ENCODE results near the gene AMT. TPM values are rescaled to one million over a fixed set of nuclear protein-coding genes. Genes with fewer than 3 reads are reported as not detected.
"Not testable (repeated sequence)": the region's sequence is repeated elsewhere in the genome, so short reads cannot be mapped to it uniquely, and the experiment has no call there.

Gene AMT
- total RNA-seq, 1 experiment from 2014 or later = 1.3 TPM

- POLR2A ChIA-PET (ENCODE audit: low non-redundant PET) = no interaction called here
- no peak overlapping the region for H3K4me3 ChIP-seq (ENCODE audit: low read depth, low read length, poor library complexity, severe bottlenecking)
- DNase-seq (ENCODE audit: low spot score) = peak; percentile 64
- CTCF ChIA-PET = interaction anchor here (0.6 kb wide), 1 partner anchor 50 kb away, joined by 3 read pairs; no protein-coding TSS in a partner anchor
- no TSS peak for BruUV-seq (replicated peaks)
- no peaks in the 10 kb centered on the region for H3K27me3 ChIP-seq (replicated peaks; ENCODE audit: insufficient read depth, low read depth, low read length, poor library complexity)
- no peak overlapping the region for H3K27ac ChIP-seq (ENCODE audit: low read depth, low read length, poor library complexity, severe bottlenecking)
- intact Hi-C loops (cut with micrococcal nuclease; ENCODE audit: unreplicated experiment) = no loop called here
- H3K36me3 ChIP-seq (ENCODE audit: insufficient read depth, low read length, poor library complexity, severe bottlenecking) = no peaks in the 10 kb centered on the region
- H3K4me1 ChIP-seq (ENCODE audit: insufficient read depth, low read length, poor library complexity, severe bottlenecking) = peaks cover 7% of the 10 kb centered on the region
- no peaks in the 10 kb centered on the region for H3K9me3 ChIP-seq (ENCODE audit: low read depth, low read length, poor library complexity, severe bottlenecking)
- no peak for TF ChIP-seq EZH2 (IDR thresholded peaks at IDR 0.05; ENCODE audit: borderline replicate concordance, low read depth, low read length, poor library complexity, severe bottlenecking)
- no peak for TF ChIP-seq CTCF (conservative IDR thresholded peaks at IDR 0.05; ENCODE audit: low read depth, low read length)
Observed at GRCh38 chr3:49397470-49397869, 24.8 kb downstream of the AMT start.

- H3K9me3 ChIP-seq (ENCODE audit: low read depth, low read length, poor library complexity, severe bottlenecking); CTCF ChIA-PET; H3K4me1 ChIP-seq (ENCODE audit: insufficient read depth, low read length, poor library complexity, severe bottlenecking); BruUV-seq (replicated peaks); H3K27me3 ChIP-seq (replicated peaks; ENCODE audit: insufficient read depth, low read depth, low read length, poor library complexity); H3K36me3 ChIP-seq (ENCODE audit: insufficient read depth, low read length, poor library complexity, severe bottlenecking); intact Hi-C loops (cut with micrococcal nuclease; ENCODE audit: unreplicated experiment); DNase-seq (ENCODE audit: low spot score); H3K27ac ChIP-seq (ENCODE audit: low read depth, low read length, poor library complexity, severe bottlenecking); POLR2A ChIA-PET (ENCODE audit: low non-redundant PET); H3K4me3 ChIP-seq (ENCODE audit: low read depth, low read length, poor library complexity, severe bottlenecking): not testable (repeated sequence)
Observed at GRCh38 chr3:49391310-49391709, 31.0 kb downstream of the AMT start.

GRCh38 chr3:49389297-49389696 is 33.0 kb downstream of the AMT start:
- no peak overlapping the region for H3K27ac ChIP-seq (ENCODE audit: low read depth, low read length, poor library complexity, severe bottlenecking)
- H3K27me3 ChIP-seq (replicated peaks; ENCODE audit: insufficient read depth, low read depth, low read length, poor library complexity) = no peaks in the 10 kb centered on the region
- H3K4me1 ChIP-seq (ENCODE audit: insufficient read depth, low read length, poor library complexity, severe bottlenecking) = no peaks in the 10 kb centered on the region
- H3K36me3 ChIP-seq (ENCODE audit: insufficient read depth, low read length, poor library complexity, severe bottlenecking) = no peaks in the 10 kb centered on the region
- no TSS peak for BruUV-seq (replicated peaks)
- TF ChIP-seq CTCF (conservative IDR thresholded peaks at IDR 0.05; ENCODE audit: low read depth, low read length) (no peak), EZH2 (IDR thresholded peaks at IDR 0.05; ENCODE audit: borderline replicate concordance, low read depth, low read length, poor library complexity, severe bottlenecking) (no peak)
- CTCF ChIA-PET = no interaction called here
- POLR2A ChIA-PET (ENCODE audit: low non-redundant PET) = no interaction called here
- no peaks in the 10 kb centered on the region for H3K9me3 ChIP-seq (ENCODE audit: low read depth, low read length, poor library complexity, severe bottlenecking)
- DNase-seq (ENCODE audit: low spot score) = no peak
- intact Hi-C loops (cut with micrococcal nuclease; ENCODE audit: unreplicated experiment) = no loop called here
- H3K4me3 ChIP-seq (ENCODE audit: low read depth, low read length, poor library complexity, severe bottlenecking) = no peak overlapping the region

- Histone ChIP-seq H3K4me1 (ENCODE audit: insufficient read depth, low read length, poor library complexity, severe bottlenecking) (no peaks in the 10 kb centered on the region), H3K4me3 (ENCODE audit: low read depth, low read length, poor library complexity, severe bottlenecking) (no peak overlapping the region), H3K36me3 (ENCODE audit: insufficient read depth, low read length, poor library complexity, severe bottlenecking) (no peaks in the 10 kb centered on the region), H3K9me3 (ENCODE audit: low read depth, low read length, poor library complexity, severe bottlenecking) (no peaks in the 10 kb centered on the region), H3K27ac (ENCODE audit: low read depth, low read length, poor library complexity, severe bottlenecking) (no peak overlapping the region), H3K27me3 (replicated peaks; ENCODE audit: insufficient read depth, low read depth, low read length, poor library complexity) (no peaks in the 10 kb centered on the region)
- intact Hi-C loops (cut with micrococcal nuclease; ENCODE audit: unreplicated experiment) = no loop called here
- POLR2A ChIA-PET (ENCODE audit: low non-redundant PET) = no interaction called here
- no peak for DNase-seq (ENCODE audit: low spot score)
- BruUV-seq (replicated peaks) = no TSS peak
- TF ChIP-seq EZH2 (IDR thresholded peaks at IDR 0.05; ENCODE audit: borderline replicate concordance, low read depth, low read length, poor library complexity, severe bottlenecking) (no peak), CTCF (conservative IDR thresholded peaks at IDR 0.05; ENCODE audit: low read depth, low read length) (no peak)
- CTCF ChIA-PET = no interaction called here
Observed at GRCh38 chr3:49388289-49388820, 33.9 kb downstream of the AMT start.

Data from A673 (cell line).